HepG2 (cell line): Measurements from ENCODE around the gene ATG4D. TPM values are rescaled to one million over a fixed set of nuclear protein-coding genes. Genes with fewer than 3 reads are reported as not detected.
A peak's percentile ranks its signal among the peaks of the same experiment; 100 is the strongest.

Experiments
- AHDC1 ChIP-seq: sonication (generic); formaldehyde crosslinking; IDR thresholded peaks from 2 replicates; pipeline ENCODE4 v1.5.1; 2020; ENCODE audit warnings: mild to moderate bottlenecking, missing genetic modification reagents, borderline replicate concordance
- BRF2 ChIP-seq: sonication (generic); formaldehyde crosslinking; IDR thresholded peaks from 2 replicates; pipeline ENCODE4 v1.8.1; 2022; ENCODE audit warnings: mild to moderate bottlenecking, missing genetic modification reagents
- DMAP1 ChIP-seq: IDR thresholded peaks from 2 replicates; pipeline ENCODE4 v1.6.1; 2016
- MYPOP ChIP-seq: sonication (generic); formaldehyde crosslinking; IDR thresholded peaks from 2 replicates; pipeline ENCODE4 v1.8.1; 2023; ENCODE audit warnings: mild to moderate bottlenecking, moderate library complexity, missing genetic modification reagents
- RBM22 ChIP-seq: fragments of 200-400 bp; formaldehyde crosslinking; optimal IDR thresholded peaks from 2 replicates; pipeline ENCODE3; 2017; ENCODE audit warnings: mild to moderate bottlenecking, low read length, moderate library complexity
- RFX3 ChIP-seq: IDR thresholded peaks from 2 replicates; pipeline ENCODE4 v1.6.1; 2016; ENCODE audit warnings: missing biosample characterization, missing genetic modification reagents
- SNRNP70 ChIP-seq: fragments of 200-400 bp; formaldehyde crosslinking; IDR thresholded peaks from 2 replicates; pipeline ENCODE4 v1.6.1; 2017; ENCODE audit warnings: mild to moderate bottlenecking, low read depth, low read length, moderate library complexity
- SP2 ChIP-seq: sonication (generic); formaldehyde crosslinking; IDR thresholded peaks from 2 replicates; pipeline ENCODE4 v1.5.1; 2020; ENCODE audit warnings: mild to moderate bottlenecking, missing genetic modification reagents
- YY1 ChIP-seq: IDR thresholded peaks from 2 replicates; pipeline ENCODE4 v1.6.1; 2011; ENCODE audit warnings: low read length, low read depth, moderate library complexity, mild to moderate bottlenecking; ENCODE audit not compliant: insufficient read depth, insufficient replicate concordance
- ZGPAT ChIP-seq: IDR thresholded peaks from 2 replicates; pipeline ENCODE4 v1.6.1; 2016; ENCODE audit warnings: mild to moderate bottlenecking
- ZNF12 ChIP-seq: sonication (generic); formaldehyde crosslinking; IDR thresholded peaks from 2 replicates; pipeline ENCODE4 v1.5.0; 2020; ENCODE audit warnings: missing genetic modification reagents
- ZNF362 ChIP-seq: sonication (generic); formaldehyde crosslinking; IDR thresholded peaks from 2 replicates; pipeline ENCODE4 v1.4.0; 2020; ENCODE audit warnings: missing genetic modification reagents, mild to moderate bottlenecking, borderline replicate concordance
- ZNF432 ChIP-seq: sonication (generic); formaldehyde crosslinking; IDR thresholded peaks from 2 replicates; pipeline ENCODE4 v1.5.0; 2020; ENCODE audit warnings: missing genetic modification reagents, mild to moderate bottlenecking, borderline replicate concordance
- ZNF570 ChIP-seq: sonication (generic); formaldehyde crosslinking; IDR thresholded peaks from 2 replicates; pipeline ENCODE4 v1.4.0; 2020; ENCODE audit warnings: mild to moderate bottlenecking, missing genetic modification reagents, borderline replicate concordance
- ZNF768 ChIP-seq: sonication (generic); formaldehyde crosslinking; IDR thresholded peaks from 2 replicates; pipeline ENCODE4 v1.4.0; 2020; ENCODE audit warnings: missing genetic modification reagents
- ZNF788 ChIP-seq: sonication (generic); formaldehyde crosslinking; IDR thresholded peaks from 2 replicates; pipeline ENCODE4 v1.5.0; 2020; ENCODE audit warnings: mild to moderate bottlenecking, missing genetic modification reagents, borderline replicate concordance
- ZNF850 ChIP-seq: sonication (generic); formaldehyde crosslinking; conservative IDR thresholded peaks from 2 replicates; pipeline ENCODE4 v1.9.0; 2021; ENCODE audit warnings: mild to moderate bottlenecking, missing genetic modification reagents
- polyA plus RNA-seq, 8 experiments: library from polyadenylated mRNA; depleted of rRNA in 3 of 8; stranded (reverse) in 7 of 8; unstranded in 1 of 8; fragments of >200 nt; fragmentation: Illumina TruSeq in 4 of 8; extraction: Trizol in 4 of 8; gene quantifications; 2 replicates each; pipeline versions ENCODE4 v1.2.1 to v1.2.3, GENCODE V29; 2011 to 2016; ENCODE audit warnings: low read depth in 4 of 8, missing spikeins in 1 of 8, mixed read lengths in 1 of 8; ENCODE audit not compliant: insufficient read depth in 1 of 8
- total RNA-seq, 5 experiments: library from RNA; depleted of rRNA; stranded (reverse); fragments of >200 nt; fragmentation: Illumina TruSeq; extraction: Trizol; gene quantifications; 2 replicates each; pipeline ENCODE4 v1.2.3, GENCODE V29; 2016; ENCODE audit warnings: low read depth in 1 of 5

ATG4D gene
- total and polyA plus RNA-seq, 2 of the 13 experiments (the other 11 are each of a cell fraction or from before 2014, with no cell fraction given): 17.8 to 19.0 TPM

- TF ChIP-seq AHDC1 (no peak), ZGPAT (peak; percentile 49), SNRNP70 (no peak), ZNF768 (CRISPR knock-in tag) (no peak), ZNF362 (CRISPR knock-in tag) (peak; percentile 18; the same call in 1 of the 2 replicates), SP2 (peak; percentile 89), ZNF432 (no peak), ZNF788 (CRISPR knock-in tag) (no peak), MYPOP (CRISPR knock-in tag) (peak; percentile 97), YY1 (peak; percentile 79), RBM22 (no peak), ZNF570 (CRISPR knock-in tag) (no peak), BRF2 (CRISPR knock-in tag) (peak; percentile 91), DMAP1 (CRISPR knock-in tag) (peak; percentile 89), RFX3 (CRISPR knock-in tag) (peak; percentile 44; the same call in 1 of the 2 replicates), ZNF850 (no peak), ZNF12 (CRISPR knock-in tag) (no peak)
These were observed 25.3 kb downstream of the ATG4D start, which contains the start of gene CDKN2D (continued) for GRCh38 chr19:10568826-10569651.
